Measurements from ENCODE around the gene MCF2L.

MCF2L gene

DNA sequence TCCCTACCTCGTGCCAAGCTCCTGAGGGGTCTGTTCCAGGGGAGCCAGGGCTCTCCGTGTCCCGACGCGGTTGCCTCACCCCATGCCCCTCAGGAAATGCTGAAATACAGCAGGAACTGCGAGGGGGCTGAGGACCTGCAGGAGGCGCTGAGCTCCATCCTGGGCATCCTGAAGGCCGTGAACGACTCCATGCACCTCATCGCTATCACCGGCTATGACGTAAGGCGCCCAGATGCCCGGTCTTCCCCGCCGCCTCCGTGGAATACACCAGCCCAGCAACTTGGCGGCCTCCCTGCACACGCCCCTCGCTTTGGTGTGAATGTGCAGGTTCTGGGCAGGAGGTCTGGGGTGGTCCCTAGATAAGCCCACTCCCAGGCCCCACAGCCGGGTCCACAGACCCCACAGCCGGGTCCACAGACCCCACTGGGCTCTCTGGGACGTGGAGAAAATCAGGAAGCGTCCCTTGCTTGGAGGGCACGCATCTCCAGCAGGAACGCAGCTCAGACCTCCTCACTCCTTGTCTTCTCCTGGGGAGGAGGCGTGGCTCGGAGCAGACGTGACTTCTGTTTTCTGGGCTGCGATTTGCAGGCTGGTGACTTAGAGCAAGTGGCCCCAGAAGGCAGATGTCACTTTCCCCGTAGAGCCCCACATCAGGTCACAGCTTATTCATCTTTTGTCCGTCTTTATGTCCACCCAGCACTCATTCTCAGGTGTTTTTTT lies 117.2 kb downstream of the MCF2L start:
- no peak for DNase-seq

GRCh38 chr13:113086991-113087922 lies 118.2 kb downstream of the MCF2L start:
- DNase-seq: no peak

DNA sequence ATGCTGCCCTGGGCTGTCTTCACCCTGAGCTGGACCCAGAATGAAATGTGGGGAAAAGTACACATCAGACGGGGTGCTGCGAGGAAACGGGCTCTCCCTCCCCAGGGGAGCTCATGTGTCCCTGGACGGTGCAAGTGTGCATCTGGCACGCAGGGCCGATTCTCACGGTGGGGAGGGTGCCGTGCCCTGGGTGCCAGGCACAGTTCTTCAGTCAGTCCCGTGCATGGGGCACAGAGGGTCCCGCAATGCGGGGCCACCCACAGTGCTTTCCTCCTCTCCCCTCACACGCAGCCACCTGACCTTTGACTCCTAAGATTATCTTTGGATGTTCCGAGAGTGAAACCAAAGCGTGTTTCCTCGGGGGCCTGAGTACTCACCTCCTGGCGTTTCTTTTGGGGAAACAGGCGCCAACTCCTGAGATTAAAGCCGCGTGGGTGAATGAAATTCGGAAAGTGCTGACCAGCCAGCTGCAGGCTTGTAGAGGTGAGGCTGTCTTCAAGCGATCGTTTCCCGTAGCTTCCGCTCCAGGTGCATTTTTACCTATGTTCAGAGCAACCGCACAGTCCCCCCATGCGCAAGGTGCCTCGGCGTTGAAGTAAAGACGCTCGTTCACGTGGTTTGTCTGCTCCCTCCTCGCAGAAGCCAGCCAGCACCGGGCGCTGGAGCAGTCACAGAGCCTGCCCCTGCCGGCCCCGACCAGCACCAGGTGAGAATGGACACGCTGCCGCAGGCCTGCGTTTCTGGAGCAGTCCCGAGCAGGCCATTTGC lies 119.1 kb downstream of the MCF2L start:
- DNase-seq: no peak

GRCh38 chr13:113088691-113089020 lies 119.6 kb downstream of the MCF2L start:
- no peak for DNase-seq

DNA sequence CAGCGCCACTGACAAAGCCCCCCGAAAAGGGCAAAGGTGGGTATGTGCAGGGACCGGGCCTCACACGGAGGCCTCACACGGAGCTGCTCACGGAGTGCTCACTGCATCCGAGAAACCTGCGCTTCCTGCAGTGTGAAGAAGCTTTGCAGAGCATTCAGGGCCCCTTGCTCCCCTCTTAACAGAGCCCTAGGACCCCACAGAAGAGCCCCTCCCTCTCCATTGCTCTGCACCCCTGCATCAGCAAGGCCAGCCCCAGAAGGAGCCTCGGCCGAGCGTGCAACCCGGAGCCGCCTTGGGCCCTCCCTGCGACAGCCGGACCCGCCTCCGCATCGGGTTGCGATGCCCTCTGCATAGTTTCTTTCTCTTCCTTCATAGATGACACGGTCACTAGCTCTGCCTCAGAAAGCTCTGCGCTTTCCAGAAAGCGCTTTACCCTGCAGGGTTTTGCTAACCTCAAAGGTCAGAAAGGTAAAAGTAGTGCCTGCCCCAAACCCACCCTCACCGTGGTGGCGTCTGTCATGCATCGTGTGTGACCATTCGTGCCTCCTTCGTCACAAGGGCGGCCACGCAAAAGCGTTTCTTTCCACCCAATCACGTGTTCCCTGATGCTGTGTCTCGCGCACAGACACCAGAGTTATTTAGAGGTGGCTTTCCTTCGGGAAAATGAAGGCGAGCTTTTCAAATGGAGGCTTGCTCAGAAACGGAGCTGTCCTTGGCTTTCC lies 120.8 kb downstream of the MCF2L start:
- no peak for DNase-seq

GRCh38 chr13:113090415-113090770 lies 121.4 kb downstream of the MCF2L start:
- no peak for DNase-seq

- no peak for DNase-seq
Measured at GRCh38 chr13:113090806-113091205, 121.8 kb downstream of the MCF2L start.

DNA sequence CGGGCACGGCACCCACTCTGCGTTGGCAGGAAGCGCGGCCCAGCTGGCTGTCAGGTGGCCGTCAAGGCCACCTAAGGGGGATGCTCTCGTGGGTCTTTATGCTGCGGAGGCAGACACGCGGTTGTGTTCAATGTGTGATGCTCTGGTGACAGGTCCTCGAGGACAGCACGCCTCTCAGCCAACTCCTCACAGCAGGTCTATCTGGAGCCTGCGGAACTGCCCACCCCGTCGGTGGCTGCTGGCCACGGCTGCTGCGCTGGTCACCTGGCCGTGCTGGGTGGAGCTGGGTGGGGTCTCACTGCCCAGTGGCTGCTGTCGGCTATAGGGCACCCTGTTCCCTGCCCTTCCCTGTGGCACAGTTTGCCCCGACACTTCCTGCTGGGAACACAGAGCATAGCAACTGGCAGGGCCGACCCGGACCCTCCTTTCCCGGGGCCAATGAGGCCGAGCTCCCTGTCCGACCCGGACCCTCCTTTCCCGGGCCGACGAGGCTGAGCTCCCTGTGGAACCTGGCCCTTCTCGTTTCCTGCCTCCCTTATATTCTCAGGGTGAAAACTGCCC lies 122.3 kb downstream of the MCF2L start:
- DNase-seq: no peak

DNA sequence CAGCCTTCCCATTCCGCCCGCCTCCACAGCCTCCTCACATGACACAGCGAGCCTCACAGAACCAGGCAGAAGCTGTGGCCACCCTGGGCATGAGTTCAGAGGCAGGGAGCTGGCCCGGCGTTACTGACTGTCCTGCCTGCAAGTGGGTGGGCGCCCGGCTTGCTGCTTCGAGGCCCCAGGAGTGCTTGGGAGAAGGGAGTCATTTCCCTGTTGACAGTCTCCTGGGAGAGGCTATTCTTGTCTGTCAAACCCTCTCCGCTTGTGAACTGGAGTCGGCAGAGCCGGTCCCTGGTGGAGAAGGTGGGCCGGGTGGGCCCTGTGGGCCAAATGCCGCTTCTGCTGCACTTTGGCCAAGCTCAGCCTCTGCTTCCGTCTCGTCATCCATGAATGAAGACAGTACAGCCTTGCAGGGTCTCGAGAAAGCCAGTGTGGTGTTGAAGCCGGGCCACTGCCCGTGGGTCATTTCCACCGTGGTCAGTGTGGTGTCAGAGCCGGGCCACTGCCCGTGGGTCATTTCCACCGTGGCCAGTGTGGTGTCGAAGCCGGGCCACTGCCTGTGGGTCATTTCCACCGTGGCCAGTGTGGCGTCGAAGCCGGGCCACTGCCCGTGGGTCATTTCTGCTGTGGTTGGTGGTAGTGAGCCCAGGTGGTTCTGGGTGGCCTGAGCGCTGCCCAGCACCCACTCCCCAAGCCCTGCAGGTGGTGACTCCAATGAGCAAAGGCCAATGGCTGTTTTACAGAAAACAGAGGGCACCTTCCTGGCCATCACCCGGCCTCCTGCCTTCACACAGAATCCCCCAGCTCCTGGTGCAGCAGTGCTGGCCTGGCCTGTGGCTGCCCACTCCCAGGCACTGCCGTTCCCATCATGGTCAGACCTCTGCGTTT lies 123.1 kb downstream of the MCF2L start:
- DNase-seq: no peak

- DNase-seq: no peak
Measured at GRCh38 chr13:113092776-113093579, 124.0 kb downstream of the MCF2L start.

GRCh38 chr13:113093580-113094409 lies 124.8 kb downstream of the MCF2L start:
- DNase-seq: no peak

- no peak for DNase-seq
Measured at GRCh38 chr13:113094410-113094800, 125.4 kb downstream of the MCF2L start.

GRCh38 chr13:113095146-113096051 lies 126.4 kb downstream of the MCF2L start:
- no peak for DNase-seq

GRCh38 chr13:113096052-113096744 lies 127.2 kb downstream of the MCF2L start:
- no peak for DNase-seq

- no peak for DNase-seq
Measured at GRCh38 chr13:113096745-113097305, 127.8 kb downstream of the MCF2L start.

DNA sequence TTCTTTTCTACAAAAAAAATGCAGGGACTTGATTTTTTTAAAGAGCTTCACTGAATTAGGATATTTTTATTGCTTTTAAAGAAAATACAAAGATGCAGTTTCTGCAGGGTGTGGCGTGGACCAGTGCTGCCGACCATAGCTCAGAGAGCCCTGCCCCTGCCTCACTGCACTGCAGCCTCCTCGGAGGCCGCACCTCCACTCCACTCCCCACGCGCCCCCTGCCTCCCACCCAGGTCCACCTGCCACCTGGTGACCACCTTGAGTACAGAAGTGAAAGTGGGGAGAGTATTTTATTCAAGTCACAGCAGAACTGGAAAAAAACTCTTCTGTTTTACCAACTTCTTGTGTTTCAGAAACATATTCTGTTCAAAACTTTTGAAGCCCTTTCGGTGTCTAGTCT lies 128.6 kb downstream of the MCF2L start:
- no peak for DNase-seq

GRCh38 chr13:113098162-113098732 lies 129.2 kb downstream of the MCF2L start:
- DNase-seq: no peak

Data from activated CD8-positive, alpha-beta memory T cell treated with anti-CD3 and anti-CD28 coated beads for 24 hours (primary cell).